ENCODE results near the gene SPCS2.

DNA sequence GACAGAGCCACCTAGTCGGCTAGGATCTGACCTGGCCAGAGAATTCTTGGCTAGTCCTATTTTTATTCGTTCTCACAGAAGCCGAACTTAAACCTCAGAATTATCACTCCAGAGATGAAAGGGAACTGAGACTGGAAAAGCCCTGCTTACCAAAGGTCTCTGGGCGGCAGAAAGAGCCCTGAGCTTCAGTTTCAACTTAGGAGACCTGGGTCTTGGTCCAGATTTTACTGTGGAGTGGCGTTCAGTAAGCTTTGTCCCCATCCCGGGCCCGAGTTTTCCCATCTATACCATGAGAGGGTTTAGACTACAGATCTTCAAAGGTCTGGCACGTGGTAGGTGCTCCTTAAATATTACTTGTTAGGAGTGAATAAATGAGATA, 40.2 kb downstream of the SPCS2 start:
- TF ChIP-seq EZH2 (IDR thresholded peaks at IDR 0.05; ENCODE audit: insufficient read depth, poor library complexity, severe bottlenecking) (no peak), EZH2phosphoT487 (IDR thresholded peaks at IDR 0.05; ENCODE audit: insufficient read depth, low read depth) (no peak)
